ENCODE data around the gene RGS12.

RGS12 gene

GRCh38 chr4:3276986-3277385 is 15.8 kb upstream of the RGS12 start:
- DNase-seq (ENCODE audit: low read depth): no peak

GRCh38 chr4:3280466-3280865 is 12.4 kb upstream of the RGS12 start:
- no peak for DNase-seq (ENCODE audit: low read depth)

DNA sequence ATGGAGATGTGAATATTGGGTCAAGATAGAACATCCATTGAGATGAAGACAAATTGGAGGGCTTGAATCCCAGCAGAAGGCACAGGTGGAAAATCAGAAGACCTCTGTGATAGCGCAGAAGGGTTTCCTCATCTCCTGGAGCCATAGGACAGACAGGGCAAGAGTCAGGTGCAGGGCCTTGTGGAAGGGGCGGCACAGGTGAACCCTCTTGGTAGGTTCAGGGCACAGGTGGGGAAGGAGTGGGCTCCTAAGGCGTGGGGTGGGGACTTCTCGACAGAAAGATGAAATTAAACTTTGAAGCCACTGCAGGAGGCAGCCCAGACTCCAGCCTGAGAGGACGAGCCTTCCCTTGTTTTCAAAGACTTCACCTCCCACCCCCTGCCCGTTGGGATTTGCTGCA is 9.3 kb upstream of the RGS12 start:
- no peak for DNase-seq (ENCODE audit: low read depth)

- DNase-seq (ENCODE audit: low read depth): no peak
These were observed 8.9 kb upstream of the RGS12 start for GRCh38 chr4:3283916-3284315.

GRCh38 chr4:3284734-3285557 is 7.9 kb upstream of the RGS12 start:
- no peak for DNase-seq (ENCODE audit: low read depth)

GRCh38 chr4:3285558-3286334 is 7.1 kb upstream of the RGS12 start:
- DNase-seq (ENCODE audit: low read depth): no peak

GRCh38 chr4:3286335-3287175 is 6.3 kb upstream of the RGS12 start:
- no peak for DNase-seq (ENCODE audit: low read depth)

DNA sequence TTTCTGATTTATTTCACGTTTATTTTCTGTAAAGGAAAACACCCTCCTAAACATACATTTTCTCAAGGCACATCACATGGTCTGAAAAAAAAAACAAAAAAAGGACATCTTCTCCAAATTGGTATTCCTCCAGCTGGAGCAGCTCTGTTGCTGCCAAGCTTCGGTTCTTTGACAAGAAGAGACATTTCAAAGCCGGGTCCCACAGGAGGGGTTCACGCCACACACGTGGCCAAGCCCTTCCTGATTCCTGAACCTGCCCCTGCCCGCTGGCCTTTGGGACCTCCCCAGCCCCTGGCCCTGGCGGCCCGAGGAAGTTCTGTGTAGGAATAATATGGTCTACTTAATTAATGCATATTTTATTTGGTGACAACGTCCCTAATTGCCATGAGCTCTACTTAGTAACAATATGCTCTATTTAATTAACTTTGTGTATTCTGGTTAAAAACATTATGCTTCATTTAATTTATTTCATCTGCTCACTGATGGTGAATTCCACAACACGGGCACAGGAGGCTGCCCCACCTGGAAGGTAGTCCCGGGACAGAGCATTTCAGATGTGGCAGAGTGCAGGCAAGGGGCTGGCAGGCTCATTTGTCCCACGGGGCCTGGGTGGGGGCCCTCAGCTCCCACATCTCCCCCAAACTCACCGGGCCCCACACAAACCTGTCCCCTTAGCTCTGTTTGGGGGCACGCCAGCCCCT is 5.4 kb upstream of the RGS12 start:
- DNase-seq (ENCODE audit: low read depth): no peak

DNA sequence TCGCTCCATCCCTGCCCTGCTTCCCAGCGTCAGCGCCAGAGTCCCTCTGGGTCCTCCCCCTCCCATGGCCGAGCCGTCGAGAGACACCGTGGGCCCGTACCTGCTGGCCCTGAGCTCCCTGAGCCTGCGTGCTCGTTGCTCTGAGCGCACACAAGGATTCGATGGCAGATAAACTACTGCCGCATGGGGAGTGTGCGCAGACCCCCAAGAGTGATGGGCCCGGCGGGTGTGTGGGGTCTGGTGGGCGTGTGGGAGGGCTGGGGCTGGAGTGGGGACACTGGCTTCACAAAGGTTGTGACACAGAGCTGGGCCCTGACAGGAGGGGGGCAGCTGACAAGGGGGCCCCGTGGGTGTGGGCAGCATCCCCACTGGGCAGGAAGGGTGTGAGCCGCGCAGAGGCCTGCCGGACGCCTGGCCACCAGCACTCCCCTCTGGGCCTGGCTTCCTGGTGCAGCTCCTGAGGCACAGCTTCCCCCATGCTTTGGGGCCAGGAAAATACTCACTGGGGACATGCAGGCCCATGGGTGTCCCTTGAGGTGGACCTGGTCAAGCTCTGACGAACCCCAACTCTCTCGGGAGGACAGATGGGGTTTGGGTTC is 4.8 kb upstream of the RGS12 start:
- DNase-seq (ENCODE audit: low read depth): no peak

- DNase-seq (ENCODE audit: low read depth): no peak
These were observed 4.2 kb upstream of the RGS12 start for GRCh38 chr4:3288571-3289094.

DNA sequence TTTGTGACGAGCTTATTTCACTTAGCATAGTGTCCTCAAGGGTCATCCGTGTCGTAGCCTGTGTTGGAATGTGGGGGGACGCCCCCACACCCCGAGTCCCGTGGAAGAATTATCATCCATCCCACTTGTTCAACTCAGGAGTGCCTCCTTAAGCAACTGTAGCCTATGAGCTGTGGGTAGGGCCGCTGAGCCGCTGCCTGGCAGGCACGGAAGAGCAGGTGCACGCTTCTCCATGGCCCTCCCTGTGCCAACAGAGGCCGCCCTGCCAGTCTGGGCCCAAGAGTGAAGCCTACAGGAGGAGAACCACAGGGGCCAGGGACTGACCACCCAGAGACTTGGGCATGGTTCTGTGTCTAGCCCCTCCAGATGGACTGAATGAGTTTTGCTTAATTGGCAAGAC is 2.3 kb upstream of the RGS12 start:
- no peak for DNase-seq (ENCODE audit: low read depth)

DNA sequence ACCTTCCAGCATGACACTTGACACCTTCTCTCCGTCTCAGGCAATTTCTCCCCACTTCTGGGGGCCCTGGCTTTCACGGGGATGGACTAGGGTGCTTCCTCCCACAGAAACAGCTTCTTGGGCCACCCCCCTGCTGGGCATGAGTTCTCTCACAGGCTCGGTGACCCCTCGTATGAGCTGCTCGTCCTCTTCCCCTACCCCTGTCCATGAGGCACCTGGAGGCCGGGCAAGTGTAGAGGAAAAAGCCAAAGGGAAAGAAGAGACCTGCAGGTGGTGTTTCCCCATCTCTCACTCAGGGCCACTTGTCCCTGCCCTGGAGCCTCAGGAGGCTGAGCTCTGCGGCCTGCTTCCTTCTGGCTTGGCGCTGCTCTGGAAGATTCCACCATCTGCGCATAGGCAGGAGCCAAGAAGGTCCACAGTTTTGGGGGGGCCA is 1.9 kb upstream of the RGS12 start:
- DNase-seq (ENCODE audit: low read depth): no peak

GRCh38 chr4:3291411-3291968 is 1.3 kb upstream of the RGS12 start:
- no peak for DNase-seq (ENCODE audit: low read depth)

GRCh38 chr4:3291969-3292570 is 751 bp upstream of the RGS12 start:
- no peak for DNase-seq (ENCODE audit: low read depth)

DNA sequence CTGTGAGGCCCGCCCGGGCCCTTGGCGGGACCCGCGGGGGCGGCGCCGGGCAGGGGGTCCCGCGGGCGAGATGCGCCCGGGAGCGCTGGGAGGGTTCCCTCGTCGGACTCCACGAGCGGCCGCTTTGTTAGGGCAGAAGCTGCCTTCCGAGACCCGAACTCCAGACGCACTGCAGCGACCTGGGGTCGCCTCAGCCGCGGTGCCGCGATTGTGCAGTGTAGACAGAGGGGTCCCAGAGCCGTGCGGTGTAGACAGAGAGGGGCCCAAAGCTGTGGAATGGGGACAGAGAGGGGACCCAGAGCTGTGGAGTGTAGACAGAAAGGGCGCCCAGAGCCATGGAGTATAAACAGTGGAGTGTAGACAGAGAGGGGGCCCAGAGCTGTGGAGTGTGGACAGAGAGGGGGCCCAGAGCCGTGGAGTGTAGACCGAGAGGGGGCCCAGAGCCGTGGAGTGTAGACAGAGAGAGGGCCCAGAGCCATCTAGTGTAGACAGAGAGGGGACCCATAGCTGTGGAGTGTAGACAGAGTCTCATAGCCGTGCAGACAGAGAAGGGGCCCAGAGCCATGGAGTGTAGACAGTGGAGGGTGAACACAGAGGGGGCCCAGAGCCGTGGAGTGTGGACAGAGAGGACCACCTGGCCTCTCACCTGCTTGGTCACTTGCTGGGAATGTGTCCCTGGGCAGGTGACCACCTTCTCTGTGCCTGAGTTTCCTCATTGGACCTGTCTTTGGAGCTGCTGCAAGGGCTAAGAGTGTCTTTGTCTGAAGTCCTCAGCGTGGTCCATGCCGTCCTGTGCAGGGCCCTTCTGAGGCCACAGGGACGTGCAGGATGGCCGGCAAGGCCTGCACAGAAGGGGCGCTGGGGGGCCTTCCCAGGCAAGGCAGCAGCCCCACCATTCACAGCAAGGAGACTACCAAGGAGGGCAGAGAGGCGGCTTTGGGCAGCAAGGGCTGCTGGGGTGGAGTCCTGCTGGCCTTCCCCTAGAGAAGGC is 875 bp downstream of the RGS12 start:
- no peak for DNase-seq (ENCODE audit: low read depth)

- DNase-seq (ENCODE audit: low read depth): no peak
These were observed 1.8 kb downstream of the RGS12 start for GRCh38 chr4:3294401-3295241.

GRCh38 chr4:3295837-3296624 is 3.2 kb downstream of the RGS12 start:
- no peak for DNase-seq (ENCODE audit: low read depth)

All from activated T-cell treated with anti-CD3 and anti-CD28 coated beads for 1 hour (primary cell).